Right lobe of liver (tissue), 4 donors: ENCODE results near the gene CPEB4.

ENCODE experiments used
- CTCF ChIP-seq, 4 donors: fragments of 200-600 bp in 3 of 4; fragments of 450-650 bp in 1 of 4; IDR thresholded peaks; one replicate each; pipeline versions ENCODE4 v1.5.1 to v1.8.0; 2016 to 2022; ENCODE audit warnings: antibody characterized with exemption in 4 of 4, mild to moderate bottlenecking in 2 of 4
- POLR2A ChIP-seq: fragments of 450-650 bp; IDR thresholded peaks from one replicate; pipeline ENCODE4 v1.6.1; 2017; ENCODE audit warnings: antibody characterized with exemption, mild to moderate bottlenecking
- donor health status: DM: no; HTN: no; CAD: no.
- donor health status: DM: no; HTN: no; CAD: no.
- donor health status: DM: no; HTN: yes; CAD: no.

DNA sequence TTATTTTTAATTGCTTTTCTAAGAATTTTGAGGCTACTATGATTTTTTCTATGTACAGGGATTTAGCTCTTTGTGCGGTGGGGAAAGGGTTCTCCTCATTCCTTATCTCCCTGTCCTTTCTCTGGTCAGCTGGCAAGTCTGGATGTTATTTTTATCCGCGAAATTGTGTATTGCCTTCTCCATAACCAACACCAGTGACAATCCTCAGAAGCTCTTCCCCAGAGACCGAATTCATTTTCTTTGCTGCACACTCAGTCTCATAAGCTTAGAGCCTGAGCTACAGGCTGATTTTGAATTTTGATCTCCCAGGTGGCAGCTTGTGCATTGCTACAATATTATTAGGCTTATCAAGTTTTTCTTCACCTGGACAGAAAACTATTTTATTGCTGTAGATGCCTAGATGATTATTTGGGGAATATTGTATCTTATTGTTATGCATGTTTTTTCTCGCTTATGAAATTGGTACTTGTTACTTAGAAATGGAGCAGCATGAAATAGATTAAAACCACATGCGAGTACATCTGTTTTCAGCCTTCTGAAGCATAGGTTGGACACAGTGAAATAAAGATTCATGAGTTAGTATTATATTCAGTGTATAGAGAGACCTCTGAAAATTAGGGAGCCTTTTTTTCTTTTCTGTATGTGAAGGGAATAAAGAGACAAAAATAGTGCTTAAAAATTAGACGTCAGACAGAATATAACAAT is 27.3 kb downstream of the CPEB4 start:
- TF ChIP-seq CTCF (IDR thresholded peaks at IDR 0.05), result no peak
- no peak for TF ChIP-seq POLR2A
